Mucosa of descending colon (tissue), 3 donors: ENCODE data around the gene MAP1B. TPM values are rescaled to one million over a fixed set of nuclear protein-coding genes. Genes with fewer than 3 reads are reported as not detected.

Experiments used
- ATAC-seq: fragments of 200-7000 bp; cut with Tn5 transposase; one replicate; pipeline ENCODE4 v1.9.1; 2020; ENCODE audit warnings: mild to moderate bottlenecking, moderate library complexity
- DNase-seq, 3 donors: peaks; one replicate each; pipeline ENCODE4 v3.0.0-alpha.2; 2020
- H3K36me3 ChIP-seq: fragments of 200-600 bp; one replicate; pipeline ENCODE4 v1.8.0; 2021; ENCODE audit warnings: low read depth, mild to moderate bottlenecking
- H3K4me1 ChIP-seq: fragments of 200-600 bp; one replicate; pipeline ENCODE4 v1.8.0; 2021; ENCODE audit warnings: low read depth, mild to moderate bottlenecking
- H3K4me3 ChIP-seq: fragments of 200-600 bp; one replicate; pipeline ENCODE4 v1.8.0; 2021; ENCODE audit warnings: mild to moderate bottlenecking
- H3K9me3 ChIP-seq: fragments of 200-600 bp; one replicate; pipeline ENCODE4 v1.8.0; 2021; ENCODE audit warnings: mild to moderate bottlenecking
- intact Hi-C, 2 donors: fragments of 100-400 bp; cut with DNase I in 1 of 2; cut with micrococcal nuclease in 1 of 2; formaldehyde crosslinking; loops; one replicate each; pipeline versions ENCODE4 v1.11.0 to v1.11.1; 2022; cut with DNase I, micrococcal nuclease
- total RNA-seq, 3 donors: library from RNA; stranded (reverse); fragmentation: NEBNext Ultra II Directional in 2 of 3; extraction: Animal tissue kit (Norgen Biotek cat#: 25700) in 2 of 3; gene quantifications; one replicate each; pipeline versions ENCODE4 v1.2.1 to v1.2.4, GENCODE V29; 2021 to 2023
- TF ChIP-seq, protein P1 (sequence below): fragments of 200-600 bp; IDR thresholded peaks from one replicate; pipeline ENCODE4 v1.8.0; 2022; ENCODE audit warnings: antibody characterized with exemption, mild to moderate bottlenecking
- donor health status: DM: no; HTN: no; CAD: no; lungs with moderate emphysema.
- donor health status: DM: no; HTN: no; CAD: no.
- donor health status: DM: no; HTN: yes; CAD: no.

The MAP1B gene
- total RNA-seq, 3 donors from 2014 or later = 6.5 to 72.3 (median 20.9) TPM

DNA sequence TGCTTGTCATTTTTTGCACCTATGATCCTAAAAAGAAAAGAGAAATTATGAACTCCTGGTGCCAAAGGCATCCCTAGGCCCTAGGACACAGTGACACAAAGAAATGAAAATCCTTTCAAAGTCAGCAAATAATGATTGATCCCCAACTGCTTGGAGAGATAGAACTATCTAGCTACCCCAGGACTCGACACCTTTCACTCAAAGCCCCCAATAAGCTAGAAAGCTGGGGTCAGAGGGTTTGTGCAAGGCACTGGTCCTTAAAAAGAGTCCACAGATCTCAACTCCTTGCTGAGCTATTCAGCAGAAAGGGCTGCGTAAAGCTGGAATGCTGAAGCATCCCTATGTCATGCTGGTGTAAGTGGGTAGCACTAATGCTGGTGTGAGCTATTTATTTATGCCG lies 31.8 kb upstream of the MAP1B start:
- no peak for DNase-seq
- Histone ChIP-seq H3K4me3 (no peak overlapping the region), H3K9me3 (no peaks in the 10 kb centered on the region), H3K4me1 (no peaks in the 10 kb centered on the region), H3K36me3 (no peaks in the 10 kb centered on the region)
- ATAC-seq = no peak
- TF ChIP-seq, protein P1, sequence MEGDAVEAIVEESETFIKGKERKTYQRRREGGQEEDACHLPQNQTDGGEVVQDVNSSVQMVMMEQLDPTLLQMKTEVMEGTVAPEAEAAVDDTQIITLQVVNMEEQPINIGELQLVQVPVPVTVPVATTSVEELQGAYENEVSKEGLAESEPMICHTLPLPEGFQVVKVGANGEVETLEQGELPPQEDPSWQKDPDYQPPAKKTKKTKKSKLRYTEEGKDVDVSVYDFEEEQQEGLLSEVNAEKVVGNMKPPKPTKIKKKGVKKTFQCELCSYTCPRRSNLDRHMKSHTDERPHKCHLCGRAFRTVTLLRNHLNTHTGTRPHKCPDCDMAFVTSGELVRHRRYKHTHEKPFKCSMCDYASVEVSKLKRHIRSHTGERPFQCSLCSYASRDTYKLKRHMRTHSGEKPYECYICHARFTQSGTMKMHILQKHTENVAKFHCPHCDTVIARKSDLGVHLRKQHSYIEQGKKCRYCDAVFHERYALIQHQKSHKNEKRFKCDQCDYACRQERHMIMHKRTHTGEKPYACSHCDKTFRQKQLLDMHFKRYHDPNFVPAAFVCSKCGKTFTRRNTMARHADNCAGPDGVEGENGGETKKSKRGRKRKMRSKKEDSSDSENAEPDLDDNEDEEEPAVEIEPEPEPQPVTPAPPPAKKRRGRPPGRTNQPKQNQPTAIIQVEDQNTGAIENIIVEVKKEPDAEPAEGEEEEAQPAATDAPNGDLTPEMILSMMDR = no peak
- intact Hi-C loops = no loop called here

DNA sequence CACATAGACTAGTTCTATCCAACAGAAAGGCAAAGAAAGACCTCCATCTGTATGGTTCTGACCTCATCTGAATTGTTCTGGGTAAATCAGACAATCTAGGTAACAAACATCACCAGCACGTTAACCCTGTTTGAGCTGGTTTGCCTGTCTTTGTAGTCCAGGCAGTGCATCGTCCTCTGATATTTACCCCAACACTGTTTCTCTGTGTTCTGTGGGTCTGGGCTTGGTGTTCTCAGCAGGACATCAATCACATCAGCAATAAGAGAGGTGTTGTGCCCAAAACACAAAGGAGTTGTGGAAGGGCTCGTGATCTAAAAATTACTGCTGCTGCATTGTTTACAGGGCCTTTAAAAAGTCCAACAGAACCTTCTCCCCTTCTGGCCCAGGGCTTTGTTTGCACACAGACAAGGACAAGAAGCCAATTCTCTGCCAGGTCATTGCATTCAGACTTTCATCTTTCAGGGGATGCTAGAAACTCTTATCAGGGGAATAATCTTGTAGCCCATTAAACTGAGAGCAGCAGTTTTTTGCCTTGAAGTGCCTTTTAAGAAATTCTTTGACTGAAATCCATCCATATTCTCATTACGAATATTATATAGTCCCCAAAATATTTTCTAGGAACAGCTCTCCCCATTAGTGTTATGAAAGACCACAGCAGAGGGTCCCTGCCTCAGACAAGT lies 30.5 kb upstream of the MAP1B start:
- intact Hi-C loops = no loop called here

DNA sequence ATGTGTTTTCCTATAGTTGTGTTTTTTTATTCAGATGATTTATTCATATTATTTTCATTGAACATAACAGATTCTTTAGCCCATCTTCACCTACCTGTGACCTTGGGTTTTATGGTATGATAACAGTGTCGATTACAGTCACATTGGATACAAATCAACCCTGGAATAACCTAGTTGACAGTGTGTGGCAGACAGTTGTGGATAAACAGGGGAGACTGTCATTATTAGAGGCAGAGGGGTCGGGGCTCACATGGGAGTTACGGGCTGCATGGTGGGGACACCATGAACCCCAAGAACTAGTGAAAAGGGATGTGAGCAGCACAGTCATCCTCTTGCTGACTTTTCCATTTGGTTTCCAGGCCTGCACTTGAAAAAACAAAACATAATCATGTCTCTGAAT lies 29.9 kb upstream of the MAP1B start:
- intact Hi-C loops = no loop called here
- Histone ChIP-seq H3K9me3 (no peaks in the 10 kb centered on the region), H3K4me3 (no peak overlapping the region), H3K36me3 (no peaks in the 10 kb centered on the region), H3K4me1 (no peaks in the 10 kb centered on the region)
- ATAC-seq (no peak), DNase-seq (no peak)
- TF ChIP-seq, protein P1 = no peak

More for the DNA sequence above, 30.5 kb upstream of the MAP1B start:
- Histone ChIP-seq H3K9me3 (no peaks in the 10 kb centered on the region), H3K4me1 (no peaks in the 10 kb centered on the region), H3K36me3 (no peaks in the 10 kb centered on the region), H3K4me3 (no peak overlapping the region)
- TF ChIP-seq, protein P1 = no peak
- no peak for DNase-seq
- no peak for ATAC-seq

DNA sequence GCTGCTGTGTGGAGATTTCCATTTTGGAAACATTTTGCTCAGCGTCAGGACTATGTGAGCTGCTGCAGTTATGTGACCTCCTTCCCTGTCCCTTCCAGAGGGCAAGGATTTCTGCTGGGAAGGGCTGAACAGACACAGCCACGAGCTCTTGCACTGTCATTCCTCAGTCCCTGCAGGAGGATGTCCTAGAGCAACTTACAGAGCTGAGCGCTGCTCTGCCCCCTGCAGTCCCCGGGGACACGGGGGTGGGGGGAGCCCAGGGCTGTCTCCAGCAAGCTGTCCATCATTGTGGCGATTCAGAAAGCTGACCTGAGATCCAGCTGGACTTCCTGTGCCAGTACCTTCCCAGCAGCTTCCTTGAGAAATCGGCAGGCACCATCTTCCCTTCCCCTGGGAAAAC lies 28.0 kb upstream of the MAP1B start:
- TF ChIP-seq, protein P1 = no peak
- no peak for DNase-seq
- intact Hi-C loops = no loop called here
- Histone ChIP-seq H3K4me1 (no peaks in the 10 kb centered on the region), H3K9me3 (no peaks in the 10 kb centered on the region), H3K4me3 (no peak overlapping the region), H3K36me3 (no peaks in the 10 kb centered on the region)
- ATAC-seq = no peak

DNA sequence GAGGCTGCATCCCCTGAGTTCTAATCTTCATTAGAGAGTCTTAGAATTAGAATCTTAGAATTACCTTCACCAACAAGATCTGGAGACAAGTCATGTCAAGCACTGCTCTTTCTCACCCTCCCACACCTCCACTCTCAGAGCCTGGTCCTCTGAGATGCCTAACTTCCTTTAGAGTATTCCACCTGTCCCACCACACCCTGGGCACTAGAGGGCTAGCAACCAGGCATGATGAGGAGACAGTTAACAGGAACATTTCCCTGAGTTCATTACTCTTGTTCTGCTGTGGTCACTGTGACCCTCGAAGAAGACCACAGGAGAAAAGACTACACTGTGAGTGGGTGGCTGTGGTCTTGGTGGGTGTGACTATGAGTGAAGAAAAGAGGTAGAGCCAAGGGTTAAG lies 25.2 kb upstream of the MAP1B start:
- ATAC-seq (no peak), DNase-seq (no peak)
- no peak overlapping the region for H3K4me3 ChIP-seq
- H3K36me3 ChIP-seq = no peaks in the 10 kb centered on the region
- TF ChIP-seq, protein P1 = no peak
- no peaks in the 10 kb centered on the region for H3K4me1 ChIP-seq
- H3K9me3 ChIP-seq = no peaks in the 10 kb centered on the region
- intact Hi-C loops = no loop called here

DNA sequence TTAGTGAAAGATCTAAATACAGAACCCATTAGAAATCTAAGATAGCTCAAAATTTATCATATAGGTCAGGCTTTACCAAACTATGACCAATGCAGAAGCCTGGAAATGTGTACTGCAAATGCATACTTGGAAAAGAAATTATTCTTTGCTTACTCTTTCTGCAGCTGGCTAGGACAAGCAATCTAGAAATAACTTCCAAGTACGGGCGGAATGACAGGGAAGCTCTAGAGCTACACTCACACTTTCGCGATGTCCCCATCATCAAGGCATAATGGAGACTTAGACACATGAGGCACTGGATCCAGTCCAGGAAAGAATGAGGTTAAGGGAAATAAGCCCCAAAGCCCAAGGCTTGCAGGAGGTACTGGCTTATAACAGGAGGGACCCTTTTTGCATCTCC lies 22.4 kb upstream of the MAP1B start:
- Histone ChIP-seq H3K9me3 (no peaks in the 10 kb centered on the region), H3K36me3 (no peaks in the 10 kb centered on the region), H3K4me3 (no peak overlapping the region), H3K4me1 (no peaks in the 10 kb centered on the region)
- ATAC-seq = no peak
- intact Hi-C loops = no loop called here
- no peak for DNase-seq
- TF ChIP-seq, protein P1 = no peak
